Fibroblast of lung (primary cell): ENCODE measurements around the gene MDN1. TPM values are rescaled to one million over a fixed set of nuclear protein-coding genes. Genes with fewer than 3 reads are reported as not detected.

Source experiments
- DNase-seq, 2 donors: peaks; one replicate each; pipeline versions ENCODE4 v3.0.0 to v3.0.0-alpha.2; 2010; ENCODE audit warnings: low read depth in 2 of 2
- H2AFZ ChIP-seq: 2 replicates; pipeline ENCODE4 v1.5.1; 2012; ENCODE audit warnings: low read length, control low read depth, inconsistent platforms
- H3K27ac ChIP-seq: 2 replicates; pipeline ENCODE4 v1.5.1; 2011; ENCODE audit warnings: low read length, control low read depth; ENCODE audit not compliant: insufficient read depth
- H3K27me3 ChIP-seq: 2 replicates; pipeline ENCODE4 v1.5.1; 2011; ENCODE audit warnings: mild to moderate bottlenecking, low read length; ENCODE audit not compliant: control insufficient read depth, insufficient read depth
- H3K36me3 ChIP-seq: 2 replicates; pipeline ENCODE4 v1.5.1; 2011; ENCODE audit warnings: low read length; ENCODE audit not compliant: control insufficient read depth, insufficient read depth
- H3K4me1 ChIP-seq: 2 replicates; pipeline ENCODE4 v1.5.1; 2011; ENCODE audit warnings: low read length; ENCODE audit not compliant: control insufficient read depth, insufficient read depth; ENCODE audit errors: extremely low read depth
- H3K4me2 ChIP-seq: 2 replicates; pipeline ENCODE4 v1.5.1; 2011; ENCODE audit warnings: low read length, control low read depth; ENCODE audit not compliant: insufficient read depth; ENCODE audit errors: extremely low read depth
- H3K4me3 ChIP-seq, 4 experiments: fragments of 200-600 bp in 1 of 4; sonication (generic) in 1 of 4; replicated peaks in 1 of 4; 2 replicates each; pipeline ENCODE4 v1.5.1; 2011 to 2016; ENCODE audit warnings: low read length in 4 of 4, low read depth in 3 of 4, mild to moderate bottlenecking in 3 of 4, control low read depth in 2 of 4, inconsistent platforms in 1 of 4, mixed read lengths in 1 of 4; ENCODE audit not compliant: insufficient read depth in 1 of 4; ENCODE audit errors: control extremely low read depth in 1 of 4
- H3K79me2 ChIP-seq: 2 replicates; pipeline ENCODE4 v1.5.1; 2012; ENCODE audit warnings: mild to moderate bottlenecking, low read length, inconsistent platforms; ENCODE audit not compliant: control insufficient read depth, insufficient read depth
- H3K9ac ChIP-seq: 2 replicates; pipeline ENCODE4 v1.5.1; 2011; ENCODE audit warnings: mild to moderate bottlenecking, low read length, control low read depth; ENCODE audit not compliant: insufficient read depth
- H3K9me3 ChIP-seq: 2 replicates; pipeline ENCODE4 v1.5.1; 2012; ENCODE audit warnings: low read depth, low read length; ENCODE audit not compliant: control insufficient read depth, insufficient read depth
- H4K20me1 ChIP-seq: 2 replicates; pipeline ENCODE4 v1.5.1; 2011; ENCODE audit warnings: low read length; ENCODE audit not compliant: control insufficient read depth, insufficient read depth; ENCODE audit errors: extremely low read depth
- CTCF ChIP-seq, 2 donors: IDR thresholded peaks in 1 of 2; conservative IDR thresholded peaks in 1 of 2; 1 replicate in 1 of 2; 2 replicates in 1 of 2; pipeline ENCODE4 v1.5.1; 2011 to 2012; ENCODE audit warnings: low read length in 2 of 2, control low read depth in 1 of 2, inconsistent platforms in 1 of 2, low read depth in 1 of 2, mild to moderate bottlenecking in 1 of 2
- EZH2 ChIP-seq: IDR thresholded peaks from 2 replicates; pipeline ENCODE4 v1.5.1; 2012; ENCODE audit warnings: low read length, control low read depth, mild to moderate bottlenecking; ENCODE audit errors: missing control alignments
- polyA plus RNA-seq, 2 donors: library from polyadenylated mRNA; depleted of rRNA in 1 of 2; stranded (reverse) in 1 of 2; unstranded in 1 of 2; fragments of >200 nt; gene quantifications; 2 replicates each; pipeline ENCODE4 v1.2.1, GENCODE V29; 2011 to 2012; ENCODE audit warnings: missing spikeins in 1 of 2
- total RNA-seq: library from RNA; depleted of rRNA; stranded (reverse); fragments of >200 nt; gene quantifications from 2 replicates; pipeline ENCODE4 v1.2.1, GENCODE V29; 2014

Gene MDN1
- total and polyA plus RNA-seq, 2 donors (not counting 1 experiment from before 2014, with no cell fraction given): 5.9 to 23.5 TPM

- Histone ChIP-seq H3K27me3 (no peaks in the 10 kb centered on the region), H3K79me2 (no peaks in the 10 kb centered on the region), H3K4me2 (no peak overlapping the region), H3K9me3 (no peaks in the 10 kb centered on the region), H3K9ac (no peak overlapping the region), H4K20me1 (no peaks in the 10 kb centered on the region), H3K36me3 (no peaks in the 10 kb centered on the region), H3K27ac (no peak overlapping the region), H3K4me1 (no peaks in the 10 kb centered on the region), H2AFZ (no peak overlapping the region), H3K4me3 (no peak overlapping the region)
- DNase-seq: no peak
- TF ChIP-seq CTCF (conservative IDR thresholded peaks at IDR 0.05 in 1 of 2, IDR thresholded peaks at IDR 0.05 in 1 of 2; ENCODE audit: low read depth in 1 of 2, low read length in 2 of 2) (no peak), EZH2 (no peak)
Observed at GRCh38 chr6:89782222-89782621, 37.4 kb downstream of the MDN1 start.

- no peak for DNase-seq
- H4K20me1 ChIP-seq: no peaks in the 10 kb centered on the region
- no peak overlapping the region for H3K27ac ChIP-seq
- no peaks in the 10 kb centered on the region for H3K27me3 ChIP-seq
- H3K4me3 ChIP-seq: no peak overlapping the region
- no peak for TF ChIP-seq EZH2
- no peak for TF ChIP-seq CTCF (conservative IDR thresholded peaks at IDR 0.05 in 1 of 2, IDR thresholded peaks at IDR 0.05 in 1 of 2; ENCODE audit: low read depth in 1 of 2, low read length in 2 of 2)
- H3K9me3 ChIP-seq: no peaks in the 10 kb centered on the region
- H2AFZ ChIP-seq: no peak overlapping the region
- H3K36me3 ChIP-seq: no peaks in the 10 kb centered on the region
- no peaks in the 10 kb centered on the region for H3K79me2 ChIP-seq
- H3K9ac ChIP-seq: no peak overlapping the region
- H3K4me2 ChIP-seq: no peak overlapping the region
- no peaks in the 10 kb centered on the region for H3K4me1 ChIP-seq
Observed at GRCh38 chr6:89781070-89782034, 38.2 kb downstream of the MDN1 start.

- H3K4me1 ChIP-seq: no peaks in the 10 kb centered on the region
- H3K9ac ChIP-seq: no peak overlapping the region
- H3K36me3 ChIP-seq: no peaks in the 10 kb centered on the region
- H3K79me2 ChIP-seq: no peaks in the 10 kb centered on the region
- H3K27ac ChIP-seq: no peak overlapping the region
- no peaks in the 10 kb centered on the region for H4K20me1 ChIP-seq
- DNase-seq: no peak
- no peak overlapping the region for H3K4me2 ChIP-seq
- H2AFZ ChIP-seq: no peak overlapping the region
- H3K9me3 ChIP-seq: no peaks in the 10 kb centered on the region
- no peak overlapping the region for H3K4me3 ChIP-seq
- TF ChIP-seq EZH2: no peak
- TF ChIP-seq CTCF (conservative IDR thresholded peaks at IDR 0.05 in 1 of 2, IDR thresholded peaks at IDR 0.05 in 1 of 2; ENCODE audit: low read depth in 1 of 2, low read length in 2 of 2): no peak
- H3K27me3 ChIP-seq: no peaks in the 10 kb centered on the region
Observed at GRCh38 chr6:89777455-89777854, 42.1 kb downstream of the MDN1 start.
